GM11168 (cell line): ENCODE data around the gene COQ8B.

ENCODE experiments used
- in situ Hi-C: fragments of 300-500 bp; cut with MboI; formaldehyde crosslinking; loops from one replicate; pipeline ENCODE4 v1.12.0; 2022; ENCODE audit warnings: low sequenced_read_pairs; ENCODE audit not compliant: unreplicated experiment

The COQ8B gene

DNA sequence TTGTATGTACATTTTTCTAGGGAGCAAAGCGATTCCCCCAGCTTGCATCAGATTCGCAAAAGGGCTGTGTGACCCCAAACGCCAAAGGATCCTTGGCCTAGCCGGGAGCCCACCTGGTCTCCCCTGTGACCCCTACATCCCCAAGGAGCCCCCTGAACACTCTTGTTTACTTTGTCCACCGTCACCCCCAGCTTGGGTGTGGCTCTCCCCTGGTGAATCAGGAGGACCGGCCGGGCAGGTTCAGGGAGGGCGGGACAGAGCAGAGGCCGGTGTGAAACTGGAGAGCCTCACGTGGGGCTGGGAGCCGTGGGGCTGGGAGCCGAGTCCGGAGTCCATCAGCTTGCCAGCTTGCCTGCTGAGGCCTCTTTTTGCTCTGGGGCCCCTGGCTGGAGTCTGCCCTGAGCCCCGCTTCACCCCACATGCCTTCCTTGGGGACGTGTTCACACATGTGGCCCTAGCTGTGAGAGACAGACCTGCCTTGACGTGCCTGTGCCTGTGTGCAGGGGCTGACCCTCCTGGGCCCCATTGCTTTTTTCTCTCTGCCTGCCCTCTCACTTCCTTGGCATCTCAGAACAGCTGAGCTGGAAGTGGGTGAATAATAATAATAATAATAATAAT is 2.2 kb upstream of the COQ8B start:
- in situ Hi-C loops: no loop called here

DNA sequence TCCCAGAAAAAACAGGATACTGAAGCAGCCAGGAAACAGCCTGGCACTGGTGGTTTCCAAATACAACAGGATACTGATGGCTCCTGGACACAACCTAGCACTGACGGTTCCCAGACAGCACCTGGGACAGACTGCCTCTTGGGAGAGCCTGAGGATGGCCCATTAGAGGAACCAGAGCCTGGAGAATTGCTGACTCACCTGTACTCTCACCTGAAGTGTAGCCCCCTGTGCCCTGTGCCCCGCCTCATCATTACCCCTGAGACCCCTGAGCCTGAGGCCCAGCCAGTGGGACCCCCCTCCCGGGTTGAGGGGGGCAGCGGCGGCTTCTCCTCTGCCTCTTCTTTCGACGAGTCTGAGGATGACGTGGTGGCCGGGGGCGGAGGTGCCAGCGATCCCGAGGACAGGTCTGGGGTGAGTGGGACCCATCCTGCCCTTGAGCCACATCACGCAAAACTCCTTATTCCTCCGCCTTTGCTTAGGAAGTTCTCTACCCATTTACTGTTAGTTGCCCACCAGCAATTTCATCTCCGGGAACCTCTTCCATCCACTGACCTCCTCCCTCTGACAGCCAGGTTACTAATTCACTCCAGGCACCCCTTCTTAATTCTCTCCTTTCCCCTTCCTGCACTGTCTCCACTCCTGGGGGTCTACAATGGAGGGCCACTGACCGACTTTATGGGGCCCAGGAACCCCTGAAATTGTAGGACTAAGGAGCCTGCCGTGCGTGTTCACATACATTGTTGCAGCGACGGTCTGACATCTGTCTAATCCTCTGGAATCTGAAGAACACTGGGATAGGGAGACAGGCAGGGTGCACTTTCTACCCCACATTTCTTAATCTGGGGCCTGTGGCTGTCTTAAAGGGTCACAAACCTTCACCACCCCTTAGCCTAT is 1.4 kb upstream of the COQ8B start:
- in situ Hi-C loops: no loop called here

DNA sequence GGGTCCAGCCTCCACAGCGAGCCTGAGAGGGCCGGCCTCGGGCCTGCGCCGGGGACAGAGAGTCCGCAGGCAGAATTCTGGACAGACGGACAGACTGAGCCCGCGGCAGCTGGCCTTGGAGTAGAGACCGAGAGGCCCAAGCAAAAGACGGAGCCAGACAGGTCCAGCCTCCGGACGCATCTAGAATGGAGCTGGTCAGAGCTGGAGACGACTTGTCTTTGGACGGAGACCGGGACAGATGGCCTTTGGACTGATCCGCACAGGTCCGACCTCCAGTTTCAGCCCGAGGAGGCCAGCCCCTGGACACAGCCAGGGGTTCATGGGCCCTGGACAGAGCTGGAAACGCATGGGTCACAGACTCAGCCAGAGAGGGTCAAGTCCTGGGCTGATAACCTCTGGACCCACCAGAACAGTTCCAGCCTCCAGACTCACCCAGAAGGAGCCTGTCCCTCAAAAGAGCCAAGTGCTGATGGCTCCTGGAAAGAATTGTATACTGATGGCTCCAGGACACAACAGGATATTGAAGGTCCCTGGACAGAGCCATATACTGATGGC is 716 bp upstream of the COQ8B start:
- in situ Hi-C loops: no loop called here

DNA sequence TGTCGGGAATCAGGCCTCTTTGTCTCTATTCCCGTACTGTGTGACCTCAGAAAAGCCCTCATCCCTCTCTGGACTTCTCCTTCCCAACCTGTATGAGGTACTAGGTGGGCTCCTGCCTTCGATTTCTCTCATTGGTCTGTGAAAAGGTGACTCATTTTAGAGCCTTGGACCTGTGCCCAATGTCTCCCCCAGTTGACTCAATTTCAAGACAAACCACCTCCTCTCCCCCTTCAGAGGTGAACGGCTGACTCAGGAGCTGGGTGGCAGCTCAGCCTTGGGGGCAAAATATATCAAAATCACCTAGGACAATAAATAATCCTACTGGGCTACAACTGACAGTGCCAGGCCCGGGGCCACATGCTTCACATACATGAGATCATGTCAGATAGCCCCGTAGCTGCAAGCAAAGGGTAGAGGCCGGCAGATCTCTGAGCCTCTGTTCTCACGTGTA is 630 bp downstream of the COQ8B start:
- in situ Hi-C loops: no loop called here

DNA sequence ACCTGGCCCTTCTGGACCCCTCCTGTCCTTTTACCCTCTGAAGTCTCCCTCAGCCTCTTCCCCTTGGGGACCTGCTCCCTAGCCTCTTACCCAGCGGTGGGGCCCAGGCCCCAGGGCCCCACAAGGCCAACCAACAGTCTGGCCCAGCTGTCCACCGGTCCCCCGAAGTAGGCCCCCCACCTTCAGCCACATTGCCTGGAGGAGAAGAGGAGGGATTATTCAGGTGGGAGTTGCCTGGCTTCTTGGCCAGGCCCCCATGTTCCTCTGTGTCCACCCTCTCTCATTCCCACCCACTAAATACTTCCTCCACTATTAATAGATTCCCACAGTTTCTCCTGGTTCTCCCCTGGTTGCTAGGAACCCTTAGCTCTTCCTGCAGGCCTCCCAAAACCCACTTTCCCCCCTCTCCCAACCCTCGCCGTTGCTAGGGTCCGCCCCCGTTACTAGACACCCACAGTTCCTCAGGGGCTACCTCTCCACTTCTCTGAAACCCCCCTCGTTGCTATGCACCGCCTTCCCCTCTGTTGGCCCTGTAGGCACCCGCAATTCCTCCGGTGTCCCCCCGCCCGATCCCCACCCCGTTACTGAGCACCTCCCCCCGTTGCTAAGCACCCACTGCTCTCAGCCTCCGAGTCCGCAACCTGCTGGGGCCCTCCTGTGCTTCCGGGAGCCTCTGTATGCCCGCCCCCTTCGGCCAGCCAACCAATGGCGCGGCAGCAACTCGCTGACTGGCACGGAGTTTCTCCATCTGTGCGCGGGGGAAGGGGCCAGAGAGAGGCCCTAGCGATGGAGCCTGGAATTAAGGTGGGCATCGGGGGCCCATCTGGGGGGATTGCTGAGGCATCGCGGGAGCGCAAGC is 2.0 kb downstream of the COQ8B start:
- in situ Hi-C loops: no loop called here

DNA sequence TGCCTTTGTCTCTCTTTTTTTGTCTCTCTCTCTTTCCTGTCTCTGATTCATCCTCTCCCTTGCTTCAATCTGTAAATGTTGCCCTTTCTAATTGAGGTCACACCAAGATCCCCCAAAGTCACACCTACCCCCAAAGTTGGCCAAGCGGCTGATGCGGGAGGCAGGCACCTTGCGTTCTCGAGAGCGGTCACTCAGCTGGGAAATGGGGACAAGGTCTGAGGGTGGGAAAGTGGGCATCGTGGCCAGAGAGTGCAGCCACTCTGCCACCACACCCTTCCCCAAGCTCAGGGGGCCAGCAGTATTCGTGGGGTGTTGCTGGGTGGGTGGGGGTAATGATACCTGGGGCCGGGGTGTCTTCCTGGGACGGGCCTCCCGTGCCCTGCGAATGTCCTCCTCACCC is 2.7 kb downstream of the COQ8B start:
- in situ Hi-C loops: no loop called here

DNA sequence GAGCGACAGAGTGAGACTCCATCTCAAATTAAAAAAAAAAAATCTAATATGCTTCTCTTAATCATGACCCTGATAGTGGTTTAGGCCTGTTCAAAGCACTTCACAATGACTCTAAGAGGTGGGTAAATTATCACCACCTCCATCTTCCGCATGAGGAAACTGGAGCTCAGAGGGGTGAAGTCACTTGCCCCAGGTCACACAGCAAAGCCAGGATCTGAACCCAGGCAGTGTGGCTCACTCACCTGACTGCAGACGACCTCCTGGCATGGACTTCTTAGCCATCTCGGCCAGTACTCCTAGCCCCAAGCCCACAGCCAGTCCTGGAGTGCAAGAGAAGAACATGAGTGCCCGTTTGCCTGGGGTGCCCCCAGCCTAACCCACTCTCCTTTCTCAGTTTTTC is 6.9 kb downstream of the COQ8B start:
- in situ Hi-C loops: no loop called here

DNA sequence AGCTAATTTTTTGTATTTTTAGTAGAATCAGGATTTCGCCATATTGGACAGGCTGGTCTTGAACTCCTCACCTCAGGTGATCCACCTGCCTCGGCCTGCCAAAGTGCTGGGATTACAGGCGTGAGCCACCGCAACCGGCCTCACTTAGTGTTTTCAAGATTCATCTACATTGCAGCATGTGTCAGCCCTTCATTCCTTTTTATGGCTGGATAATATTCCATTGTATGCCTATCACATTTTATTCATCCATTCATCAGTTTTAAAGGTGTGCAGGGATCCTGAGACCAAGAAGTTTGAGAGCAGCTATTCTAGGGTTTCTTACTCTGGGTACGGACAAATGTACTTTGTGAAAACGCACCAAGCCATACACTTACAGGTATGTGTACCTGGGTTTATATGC is 9.1 kb downstream of the COQ8B start:
- in situ Hi-C loops: no loop called here

DNA sequence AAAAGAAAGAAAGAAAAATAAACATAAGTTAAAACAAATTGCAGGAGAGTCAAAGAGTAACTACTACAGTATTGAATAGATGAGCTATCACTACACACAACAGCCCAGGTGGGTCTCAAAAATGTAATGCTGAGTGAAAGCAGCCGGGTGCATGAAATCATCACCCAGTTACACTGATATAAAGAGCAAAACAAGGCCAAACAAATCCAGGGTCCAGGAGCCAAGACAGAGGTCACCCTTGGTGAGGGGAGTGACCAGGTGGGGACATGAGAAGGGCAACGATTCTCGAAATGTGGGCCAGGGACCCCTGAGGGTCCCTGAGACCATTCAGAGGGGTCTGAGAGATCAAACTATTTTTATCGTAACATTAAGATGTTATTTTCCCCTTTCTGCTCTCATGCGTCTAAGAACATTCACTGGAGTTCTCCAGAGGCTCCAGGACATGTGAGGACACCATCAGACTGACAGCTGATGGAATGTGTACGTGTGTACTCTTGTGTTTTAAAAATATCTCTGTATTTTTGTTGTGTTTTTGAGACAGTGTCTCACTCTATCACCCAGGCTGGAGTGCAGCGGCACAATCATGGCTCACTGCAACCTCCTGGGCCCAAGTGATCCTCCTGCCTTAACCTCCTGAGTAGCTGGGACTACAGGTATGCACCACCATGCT is 10.6 kb downstream of the COQ8B start:
- in situ Hi-C loops: no loop called here

DNA sequence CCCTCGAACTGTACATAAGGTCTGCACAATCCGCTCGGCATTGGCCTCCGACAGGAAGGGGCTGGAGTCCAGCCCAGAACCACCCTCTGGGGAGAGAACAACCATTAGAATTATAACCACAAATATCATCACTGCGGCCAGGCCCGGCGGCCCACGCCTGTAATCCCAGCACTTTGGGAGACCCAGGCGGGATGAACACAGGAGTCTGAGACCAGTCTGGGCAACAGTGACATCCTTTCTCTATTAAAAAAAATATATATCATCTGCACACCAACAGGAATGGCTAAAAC is 11.4 kb downstream of the COQ8B start:
- in situ Hi-C loops: no loop called here

DNA sequence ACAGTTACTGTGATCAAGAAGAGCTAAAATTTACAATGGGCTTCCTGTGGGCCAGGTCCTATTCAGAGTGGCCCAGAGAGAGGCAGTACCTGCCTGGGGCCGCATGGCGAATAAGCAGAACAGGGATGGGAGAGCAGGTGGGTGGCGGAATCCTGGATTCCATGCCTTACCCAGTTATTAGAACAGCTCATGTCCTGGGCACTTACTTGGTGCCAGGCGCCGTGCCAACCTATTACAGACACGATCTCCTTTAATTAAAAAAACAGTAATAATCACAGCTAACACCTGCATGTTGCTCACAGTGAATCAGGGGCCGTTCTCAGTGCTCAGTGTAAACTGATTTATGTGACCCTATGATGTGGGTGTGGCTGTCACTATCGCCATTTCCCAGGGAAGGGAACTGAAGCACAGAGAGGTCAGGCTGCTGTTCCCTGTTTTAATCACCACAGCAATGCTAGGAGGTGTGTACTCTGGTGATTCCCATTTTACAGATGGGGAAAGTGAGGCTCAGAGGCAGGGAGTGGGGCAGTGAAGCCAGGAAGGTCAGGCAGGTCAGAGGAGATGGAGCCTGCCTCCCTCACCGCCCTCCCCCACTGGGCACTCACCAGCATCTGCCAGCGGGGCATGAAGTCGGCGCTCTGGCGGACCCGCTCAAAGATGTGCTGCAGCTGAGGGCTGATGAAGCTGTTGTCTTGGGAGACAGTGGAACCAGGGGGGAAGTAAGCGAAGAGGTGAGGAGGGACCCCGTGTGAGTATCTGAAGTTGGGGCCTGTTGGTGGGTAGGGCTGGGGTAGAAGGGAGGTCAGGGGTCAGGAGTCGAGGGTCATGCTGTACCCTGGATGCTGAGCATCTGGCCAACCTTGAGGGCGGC is 12.0 kb downstream of the COQ8B start:
- in situ Hi-C loops: no loop called here

DNA sequence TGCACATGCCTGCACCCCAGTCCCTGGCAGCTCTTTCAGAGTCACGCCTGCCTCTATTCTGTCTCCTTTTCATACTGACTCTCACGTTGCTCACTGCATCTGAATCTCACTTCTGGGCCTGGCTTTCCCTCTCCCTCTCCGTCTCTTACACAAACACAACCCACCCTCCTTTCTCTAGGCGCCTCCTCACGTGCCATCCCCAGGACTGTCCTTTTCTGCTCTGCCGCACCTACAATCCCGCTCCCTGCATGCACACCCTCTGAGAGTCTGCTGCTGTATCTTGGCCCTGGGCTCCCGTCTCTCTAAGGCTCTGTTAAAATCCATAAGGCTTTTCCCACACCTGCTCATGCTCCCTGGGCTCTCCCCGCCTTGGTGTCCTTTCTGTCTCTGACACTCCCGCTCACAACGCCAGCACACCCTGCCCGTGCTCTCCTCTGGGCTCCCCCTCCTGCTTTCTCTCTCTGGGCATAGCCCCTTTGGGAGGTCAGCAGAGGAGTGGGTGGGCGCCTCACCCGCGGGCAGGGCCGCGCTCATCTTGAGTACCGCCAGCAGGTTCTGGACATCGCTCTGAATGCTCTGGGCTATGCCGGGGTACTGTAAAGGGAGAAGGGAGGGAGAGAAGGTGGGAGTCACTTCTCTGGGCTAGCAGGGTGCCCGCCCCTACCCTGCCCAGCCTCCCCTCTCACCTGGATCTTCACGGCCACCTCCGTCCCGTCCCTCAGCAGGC is 13.5 kb downstream of the COQ8B start:
- in situ Hi-C loops: no loop called here

DNA sequence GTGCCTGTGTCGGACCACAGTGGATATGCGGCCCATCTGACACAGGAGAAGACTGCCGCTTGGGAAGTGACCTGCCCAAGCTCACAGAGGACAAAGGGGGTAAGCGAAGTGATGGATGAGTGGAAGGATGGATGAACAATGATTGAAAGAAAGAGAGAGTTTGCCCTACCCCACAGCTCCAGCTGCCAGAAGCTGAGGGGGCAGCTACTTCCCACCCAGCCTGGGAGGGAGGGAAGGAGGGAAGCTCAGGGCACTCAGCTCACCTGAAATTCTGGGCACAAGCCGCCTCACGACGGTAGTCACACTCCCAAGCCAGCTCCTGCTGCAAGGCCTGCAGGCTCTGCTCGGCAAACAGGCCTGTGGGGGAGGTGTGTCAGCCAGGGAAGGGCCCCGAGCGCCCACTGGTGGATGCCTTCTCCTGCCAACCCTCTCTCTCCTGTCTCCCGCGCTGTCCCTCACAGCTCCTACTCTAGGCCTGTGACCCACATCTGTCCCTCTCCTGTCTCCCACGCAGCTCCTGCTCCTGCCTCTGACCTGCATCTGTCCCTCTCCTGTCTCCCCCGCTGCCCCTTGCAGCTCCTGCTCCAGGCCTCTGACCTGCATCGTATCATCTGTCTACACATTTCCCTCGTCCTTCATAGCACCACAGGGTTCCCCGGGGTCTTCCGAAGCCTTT is 14.2 kb downstream of the COQ8B start:
- in situ Hi-C loops: no loop called here

DNA sequence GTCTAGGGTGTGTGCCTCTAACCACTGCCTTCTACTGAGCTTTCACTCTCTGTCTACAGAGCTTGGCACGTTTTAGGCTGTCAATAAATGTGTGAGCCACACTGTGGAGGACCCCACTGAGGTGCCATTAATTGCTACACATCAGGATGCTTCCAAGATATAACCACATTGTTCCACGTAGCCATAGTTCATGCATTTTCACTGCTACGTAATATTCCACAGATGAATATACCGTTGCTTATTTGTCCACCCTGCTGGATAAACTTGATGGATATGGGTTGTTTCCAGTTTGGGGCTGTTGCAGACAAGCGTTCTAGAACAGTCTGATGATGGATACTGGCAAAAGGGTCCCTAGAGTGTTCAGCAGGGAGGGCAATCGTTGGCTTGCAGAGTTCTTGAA is 14.9 kb downstream of the COQ8B start:
- in situ Hi-C loops: no loop called here

DNA sequence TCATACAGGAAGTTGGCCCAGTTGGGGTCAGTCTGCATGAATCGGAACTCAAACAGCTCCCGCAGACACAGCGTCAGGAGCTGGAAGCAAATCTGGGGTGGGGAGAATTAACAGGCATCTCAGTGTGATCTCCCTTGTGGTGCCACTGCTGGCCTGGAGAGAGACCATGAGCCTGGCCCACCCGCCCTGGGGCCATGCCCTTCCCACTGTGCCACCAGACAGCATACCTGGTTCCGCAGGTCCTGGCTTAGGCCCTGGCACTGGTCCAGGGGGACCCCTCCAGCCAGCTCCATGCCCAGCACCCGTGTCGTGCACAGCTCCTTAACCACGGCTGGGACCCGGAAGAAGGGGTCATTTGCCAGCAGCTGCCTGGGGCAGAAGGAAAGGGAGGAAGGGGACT is 16.6 kb downstream of the COQ8B start:
- in situ Hi-C loops: no loop called here

DNA sequence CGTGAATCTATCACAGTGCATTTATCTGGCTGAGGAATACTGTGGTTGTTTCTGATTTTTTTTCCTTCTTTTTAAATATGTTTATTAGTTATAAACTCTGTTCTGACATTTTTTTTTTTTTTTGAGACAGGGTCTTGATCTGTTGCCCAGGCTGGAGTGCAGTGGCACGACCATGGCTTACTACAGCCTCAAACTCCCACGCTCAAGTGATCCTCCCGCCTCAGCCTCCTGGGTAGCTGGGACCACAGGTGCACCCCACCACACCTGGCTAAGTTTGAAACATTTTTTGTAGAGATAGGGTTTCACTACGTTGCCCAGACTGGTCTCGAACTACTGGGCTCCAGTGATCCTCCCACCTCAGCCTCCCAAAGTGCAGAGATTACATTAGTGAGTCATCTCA is 19.7 kb downstream of the COQ8B start:
- in situ Hi-C loops: no loop called here

DNA sequence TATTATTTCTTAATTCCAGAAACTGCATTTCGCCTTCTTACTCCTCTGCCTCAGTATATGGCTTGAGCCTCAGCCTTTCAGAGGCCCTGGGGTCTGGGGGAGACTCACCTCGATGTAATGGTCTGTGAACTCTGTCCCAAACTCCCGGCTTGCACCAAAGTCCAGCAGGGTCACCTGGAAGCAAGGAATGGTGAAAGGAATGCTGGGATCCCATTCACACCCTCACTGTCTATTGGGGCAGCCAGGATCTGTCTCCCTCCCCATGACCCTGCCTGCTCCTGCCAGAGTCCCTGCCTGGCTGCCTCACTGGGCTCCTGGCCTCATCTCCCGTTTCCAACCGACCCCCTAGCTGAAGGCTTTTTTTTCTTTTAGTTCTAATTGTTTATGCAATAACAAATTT is 20.8 kb downstream of the COQ8B start:
- in situ Hi-C loops: no loop called here

DNA sequence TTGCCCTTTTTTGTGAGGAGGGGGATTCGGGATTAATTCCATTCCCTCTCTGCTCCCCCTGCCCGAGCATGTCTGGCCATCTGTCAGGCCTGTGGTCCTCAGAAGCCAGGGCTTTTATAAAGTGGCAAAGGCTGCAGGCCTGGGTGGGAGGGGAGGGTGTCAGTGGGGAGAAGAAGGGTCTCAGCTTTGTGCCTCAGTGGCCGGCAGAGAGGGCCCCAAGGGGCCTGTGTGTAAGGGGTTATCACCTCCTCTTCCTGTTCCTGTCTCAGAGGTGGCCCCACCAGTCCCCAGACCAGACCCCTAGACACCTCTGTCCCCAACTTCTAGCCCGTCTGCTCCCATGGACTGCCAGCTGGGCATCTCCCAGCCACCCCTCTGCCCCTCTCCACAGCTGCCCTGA is 22.8 kb downstream of the COQ8B start:
- in situ Hi-C loops: no loop called here
